ENCODE results near the gene RCOR2.

DNA sequence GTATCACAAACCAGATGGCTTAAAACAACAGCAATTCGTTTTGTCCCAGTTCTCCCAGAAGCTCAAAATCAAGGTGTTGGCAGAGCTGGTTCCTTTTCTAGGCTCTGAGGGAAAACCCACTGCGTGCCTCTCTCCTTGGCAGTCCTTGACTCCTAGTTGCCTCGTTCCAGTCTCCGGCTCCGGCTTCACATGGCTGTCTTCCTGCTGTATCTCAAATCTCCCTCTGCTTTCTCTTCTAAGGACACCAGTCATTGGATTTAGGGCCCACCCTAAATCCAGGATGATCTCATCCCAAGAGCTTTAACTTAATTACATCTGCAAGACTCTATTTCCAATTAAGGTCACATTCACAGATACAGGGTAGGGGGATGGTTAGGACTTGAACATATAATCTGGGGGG is 12.7 kb upstream of the RCOR2 start:
- no peak for TF ChIP-seq POLR2A (IDR thresholded peaks at IDR 0.05; ENCODE audit: low read length)
- no peak for TF ChIP-seq GATA1 (IDR thresholded peaks at IDR 0.05; ENCODE audit: low read depth, low read length)

Measured in erythroblast (primary cell).